Measurements from ENCODE around the gene LSM12. TPM values are rescaled to one million over a fixed set of nuclear protein-coding genes. Genes with fewer than 3 reads are reported as not detected.
"Not testable (repeated sequence)": the region's sequence is repeated elsewhere in the genome, so short reads cannot be mapped to it uniquely, and the experiment has no call there.

LSM12 gene
- polyA plus RNA-seq, 3 donors = 40.5 to 44.3 (median 41.0) TPM

GRCh38 chr17:44008205-44008909 is 58.1 kb downstream of the LSM12 start:
- DNase-seq (ENCODE audit: low read depth in 3 of 3, low spot score in 2 of 3) = no peak

- no peak for DNase-seq (ENCODE audit: low read depth in 3 of 3, low spot score in 2 of 3)
Measured at GRCh38 chr17:44007346-44008204, 58.9 kb downstream of the LSM12 start.

DNA sequence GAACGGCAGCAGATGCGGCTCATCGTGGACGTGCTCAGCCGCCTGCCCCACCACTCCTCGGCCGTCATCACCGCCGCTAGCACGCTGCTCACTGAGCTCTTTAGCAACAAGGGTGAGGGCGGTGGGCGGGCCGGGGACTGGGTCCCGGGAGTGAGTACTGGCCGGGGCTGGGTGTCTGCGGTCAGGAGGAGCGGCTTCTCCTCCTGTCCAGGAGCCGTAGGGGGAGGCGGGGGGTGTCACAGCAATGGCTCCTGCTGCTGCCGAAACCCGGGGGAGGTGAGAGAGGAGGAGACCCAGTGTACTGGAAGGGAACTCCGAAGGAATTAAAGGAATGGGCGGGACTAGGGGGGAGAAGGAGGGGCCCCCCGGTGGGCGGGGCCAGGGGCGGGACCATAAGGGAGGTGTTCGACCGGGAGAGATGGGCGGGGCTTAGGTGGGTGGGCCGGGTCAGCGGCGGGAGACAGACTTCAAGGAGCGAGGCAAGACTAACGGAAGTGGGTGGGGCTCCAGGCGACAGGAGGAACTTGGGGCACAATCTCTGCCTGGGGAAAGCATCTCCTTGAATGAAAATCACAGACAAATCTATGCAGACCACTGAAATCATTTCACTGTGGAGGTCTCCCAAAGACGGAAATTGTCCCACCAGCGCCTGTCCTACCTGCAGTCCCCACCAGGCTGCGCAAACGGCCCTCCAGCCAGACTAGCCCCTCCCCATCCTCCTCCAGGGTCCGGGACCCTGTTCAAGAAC is 59.7 kb downstream of the LSM12 start:
- DNase-seq (ENCODE audit: low read depth in 3 of 3, low spot score in 2 of 3) = peak; percentile 90 to 92 (median 92)

- DNase-seq (ENCODE audit: low read depth in 3 of 3, low spot score in 2 of 3) = no peak
Measured at GRCh38 chr17:44006272-44006597, 60.2 kb downstream of the LSM12 start.

DNA sequence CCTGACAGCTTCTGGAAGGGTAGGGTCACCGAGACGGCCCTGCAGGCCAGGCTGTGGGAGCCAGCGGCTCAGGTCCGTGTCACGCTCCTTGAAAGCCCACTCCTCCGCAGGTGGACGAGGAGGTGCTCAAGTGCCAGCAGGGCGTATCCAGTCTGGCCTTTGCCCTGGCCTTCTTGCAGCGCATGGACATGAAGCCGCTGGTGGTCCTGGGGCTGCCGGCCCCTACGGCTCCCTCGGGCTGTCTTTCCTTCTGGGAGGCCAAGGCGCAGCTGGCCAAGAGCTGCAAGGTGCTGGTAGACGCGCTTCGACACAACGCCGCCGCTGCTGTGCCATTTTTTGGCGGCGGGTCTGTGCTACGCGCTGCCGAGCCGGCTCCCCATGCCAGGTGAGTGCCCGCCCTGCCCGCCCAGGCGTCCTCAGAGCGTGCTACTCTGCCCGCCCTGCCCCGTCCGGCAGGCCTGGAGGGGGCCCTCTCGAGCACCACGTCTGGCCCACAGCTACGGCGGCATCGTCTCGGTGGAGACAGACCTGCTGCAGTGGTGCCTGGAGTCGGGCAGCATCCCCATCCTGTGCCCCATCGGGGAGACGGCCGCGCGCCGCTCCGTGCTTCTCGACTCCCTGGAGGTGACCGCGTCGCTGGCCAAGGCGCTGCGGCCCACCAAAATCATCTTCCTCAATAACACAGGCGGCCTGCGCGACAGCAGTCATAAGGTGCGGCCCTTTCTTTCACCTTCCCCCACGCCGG is 60.8 kb downstream of the LSM12 start:
- DNase-seq (ENCODE audit: low read depth in 3 of 3, low spot score in 2 of 3) = no peak

DNA sequence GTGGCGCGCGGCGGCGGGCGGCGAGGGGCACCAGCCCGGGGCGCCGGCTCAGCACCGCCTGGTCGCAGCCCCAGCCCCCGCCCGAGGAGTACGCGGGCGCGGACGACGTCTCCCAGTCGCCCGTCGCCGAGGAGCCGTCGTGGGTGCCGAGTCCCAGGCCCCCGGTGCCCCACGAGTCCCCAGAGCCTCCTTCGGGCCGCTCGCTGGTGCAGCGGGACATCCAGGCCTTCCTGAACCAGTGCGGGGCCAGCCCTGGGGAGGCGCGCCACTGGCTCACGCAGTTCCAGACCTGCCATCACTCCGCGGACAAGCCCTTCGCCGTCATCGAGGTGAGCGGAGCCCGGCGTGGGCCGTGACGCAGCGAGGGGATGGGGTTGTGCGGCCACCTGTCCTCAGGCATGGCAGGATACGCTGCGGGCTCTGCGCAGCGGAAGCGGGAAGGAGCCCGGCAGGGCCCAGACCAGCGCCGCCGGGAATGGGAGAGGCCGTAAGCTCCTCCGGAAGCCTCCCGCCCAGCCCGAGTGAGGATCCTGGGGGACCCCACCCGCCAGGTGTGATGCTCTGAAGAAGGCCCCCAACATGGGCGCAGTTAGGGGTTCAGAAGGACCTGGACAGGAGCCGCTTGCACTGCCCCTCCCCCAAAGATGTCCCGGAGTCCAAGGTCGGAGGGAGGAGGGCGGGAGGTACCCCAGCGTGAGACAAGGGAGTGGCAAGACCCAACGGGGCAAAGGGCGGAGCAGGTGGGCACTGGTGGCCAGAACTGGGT is 61.5 kb downstream of the LSM12 start:
- DNase-seq (ENCODE audit: low read depth in 3 of 3, low spot score in 2 of 3) = no peak

DNA sequence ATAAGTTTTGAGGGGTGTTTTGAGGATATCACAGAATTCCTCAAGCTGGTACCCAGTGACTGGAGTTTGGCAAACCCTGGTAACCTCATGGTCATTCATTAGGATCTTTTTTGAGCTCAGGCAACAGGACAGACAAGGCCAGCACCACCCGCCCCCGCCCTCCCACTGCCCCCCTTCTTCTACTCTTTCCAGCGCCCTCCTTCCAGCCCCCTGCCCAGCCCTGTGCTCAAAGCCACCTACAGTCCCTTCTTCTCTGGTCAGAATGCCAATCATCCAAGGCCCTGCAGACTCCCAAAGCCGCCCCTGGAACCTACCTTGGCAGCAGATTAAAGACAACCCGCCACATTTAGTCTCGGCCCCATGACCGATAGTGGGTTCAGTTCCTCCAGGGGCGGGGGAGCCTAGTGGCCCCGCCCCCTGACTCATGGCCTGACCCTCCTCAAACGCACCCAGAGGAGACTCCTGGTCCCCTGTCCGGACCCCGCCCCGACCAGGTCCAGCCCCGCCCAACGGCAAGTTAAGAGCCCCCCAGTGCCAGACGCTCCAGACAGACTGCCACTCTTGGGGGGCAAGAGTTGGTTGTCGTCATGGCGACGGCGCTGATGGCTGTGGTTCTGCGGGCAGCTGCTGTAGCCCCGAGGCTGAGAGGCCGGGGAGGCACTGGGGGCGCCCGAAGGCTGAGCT is 62.3 kb downstream of the LSM12 start, which contains the start of gene NAGS:
TSS of gene NAGS (plus strand) at position 546 of the 684 bp plus-strand sequence. CDS start at position 588, 42 bp downstream.
- no peak for DNase-seq (ENCODE audit: low read depth in 3 of 3, low spot score in 2 of 3)

DNA sequence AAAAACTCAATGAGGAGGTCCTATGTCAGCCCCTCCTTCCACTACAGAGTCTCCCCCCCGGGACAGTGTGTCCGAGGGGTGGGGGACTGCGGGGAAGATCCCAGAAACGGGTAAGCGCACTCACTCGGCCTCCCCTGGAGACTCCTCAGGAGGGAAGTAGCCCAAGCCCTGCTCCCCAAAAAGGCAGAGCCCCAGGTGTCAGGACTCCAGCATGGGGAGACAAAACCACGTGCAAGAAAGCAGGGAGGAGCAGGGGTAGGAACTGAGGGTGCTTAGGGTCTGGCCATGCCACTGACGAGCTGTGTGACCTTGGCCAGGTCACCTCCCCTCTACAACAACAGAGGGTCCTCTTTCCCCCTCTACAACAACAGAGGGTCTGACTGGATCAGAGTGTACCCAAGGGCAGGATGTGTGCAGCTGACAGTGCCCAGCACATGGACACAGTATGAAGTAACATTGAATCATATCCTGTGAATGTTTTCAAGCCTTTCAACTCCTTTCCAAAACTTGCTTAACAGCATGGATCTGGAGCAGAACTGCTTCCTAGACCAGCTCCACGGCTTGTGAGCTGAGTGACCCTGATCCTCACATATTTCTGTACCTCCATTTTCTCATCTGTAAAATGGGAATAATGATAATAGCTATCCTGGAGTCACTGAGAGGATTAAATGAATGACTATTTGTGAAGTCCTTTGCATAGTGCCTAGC is 64.2 kb downstream of the LSM12 start:
- DNase-seq (ENCODE audit: low read depth in 3 of 3, low spot score in 2 of 3) = no peak

DNA sequence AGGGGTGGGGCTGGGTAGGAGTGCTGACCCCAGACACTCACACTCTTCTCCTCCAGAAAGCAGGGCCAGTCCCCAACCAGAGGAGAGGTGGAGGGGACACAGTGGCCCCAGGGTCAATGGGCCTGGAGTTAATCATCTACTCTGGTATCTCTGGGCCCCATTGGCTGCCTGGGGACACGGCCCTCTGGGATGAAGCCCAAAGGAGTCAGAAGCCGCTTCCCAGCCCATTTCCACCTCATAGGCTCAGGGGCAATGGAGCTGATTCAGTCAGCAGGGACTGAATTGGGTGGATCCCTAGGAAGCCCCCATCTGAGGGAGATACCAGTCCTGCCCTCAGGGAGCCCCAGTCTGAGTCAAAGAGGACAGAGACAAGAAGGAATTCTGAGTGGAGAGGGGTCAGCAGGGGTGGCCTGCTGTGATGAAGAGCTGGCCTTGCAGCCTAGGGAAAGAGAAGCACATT is 65.0 kb downstream of the LSM12 start:
- no peak for DNase-seq (ENCODE audit: low read depth in 3 of 3, low spot score in 2 of 3)

DNA sequence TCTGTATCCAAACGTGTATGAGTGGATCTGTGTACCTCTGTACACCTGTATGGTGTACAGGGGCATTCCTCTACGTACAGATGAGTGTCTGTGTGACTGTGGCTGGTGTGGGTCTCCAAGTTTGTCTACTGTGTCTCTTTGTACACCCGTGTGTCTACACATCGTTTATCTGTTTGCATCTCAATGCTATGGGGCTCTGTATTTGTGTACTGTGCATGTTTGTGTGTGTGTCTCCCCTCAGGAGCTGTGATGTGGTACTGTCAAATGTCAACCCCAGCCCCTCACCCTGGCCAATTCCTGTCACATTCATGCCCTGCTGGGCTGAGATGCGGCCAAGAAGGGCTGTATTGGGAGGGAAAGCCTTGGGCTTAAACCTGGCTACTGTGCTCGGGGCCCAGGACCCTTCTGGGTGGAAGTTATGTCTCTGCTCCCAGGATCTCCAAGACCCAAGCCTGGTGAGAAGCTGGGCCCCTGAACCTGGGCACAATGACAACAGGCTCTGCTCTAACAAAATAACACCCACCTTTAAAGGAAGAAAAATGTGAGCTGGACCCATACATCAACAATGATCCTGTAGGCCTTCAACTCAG is 65.5 kb downstream of the LSM12 start:
- no peak for DNase-seq (ENCODE audit: low read depth in 3 of 3, low spot score in 2 of 3)

GRCh38 chr17:44000141-44000860 is 66.2 kb downstream of the LSM12 start:
- DNase-seq (ENCODE audit: low read depth in 3 of 3, low spot score in 2 of 3) = no peak

GRCh38 chr17:43999024-43999423 is 67.4 kb downstream of the LSM12 start:
- DNase-seq (ENCODE audit: low read depth in 3 of 3, low spot score in 2 of 3) = no peak

DNA sequence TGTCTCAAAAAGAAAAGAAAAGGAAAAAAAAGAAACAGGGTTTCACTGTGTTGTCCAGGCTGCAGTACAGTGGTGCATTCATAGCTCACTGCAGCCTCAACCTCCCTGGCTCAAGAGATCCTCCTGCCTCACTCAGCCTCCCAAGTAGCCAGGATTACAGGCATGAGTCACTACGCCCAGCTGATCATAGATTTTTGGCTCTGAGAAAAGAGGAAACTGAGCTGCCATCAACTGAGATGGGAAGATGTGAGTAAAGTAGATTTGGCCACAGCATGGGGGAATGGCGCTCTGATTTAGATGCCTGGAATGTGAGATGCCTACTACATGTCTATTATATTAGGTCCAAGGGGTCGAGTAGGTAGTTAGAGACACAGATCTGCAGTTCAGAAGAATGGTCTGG is 67.9 kb downstream of the LSM12 start:
- DNase-seq (ENCODE audit: low read depth in 3 of 3, low spot score in 2 of 3) = no peak

GRCh38 chr17:43997180-43997579 is 69.3 kb downstream of the LSM12 start:
- DNase-seq (ENCODE audit: low read depth in 3 of 3, low spot score in 2 of 3) = not testable (repeated sequence)

DNA sequence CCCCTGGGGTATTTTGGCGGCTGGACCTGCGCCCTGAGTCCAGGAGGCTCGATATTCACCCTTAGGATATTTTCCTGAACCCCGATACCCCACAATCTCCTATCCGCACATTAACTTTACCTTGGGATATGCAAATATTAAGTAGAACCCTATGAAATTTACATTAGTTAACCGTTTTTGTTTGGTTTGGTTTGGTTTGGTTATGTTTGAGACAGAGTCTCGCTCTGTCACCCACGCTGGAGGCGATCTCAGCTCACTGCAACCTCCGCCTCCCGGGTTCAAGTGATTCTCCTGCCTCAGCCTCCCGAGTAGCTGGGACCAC is 71.4 kb downstream of the LSM12 start:
- no peak for DNase-seq (ENCODE audit: low read depth in 3 of 3, low spot score in 2 of 3)

GRCh38 chr17:43994272-43995149 is 72.0 kb downstream of the LSM12 start:
- no peak for DNase-seq (ENCODE audit: low read depth in 3 of 3, low spot score in 2 of 3)

GRCh38 chr17:43992641-43993040 is 73.8 kb downstream of the LSM12 start:
- no peak for DNase-seq (ENCODE audit: low read depth in 3 of 3, low spot score in 2 of 3)

All from right renal cortex interstitium (tissue), 3 donors.